AG10803 (cell line): ENCODE data around the gene SLC25A41.

Experiments used
- DNase-seq: peaks from one replicate; pipeline ENCODE4 v3.0.0; 2010; ENCODE audit warnings: low read depth
- H3K4me3 ChIP-seq: 2 replicates; pipeline ENCODE4 v1.5.1; 2011; ENCODE audit warnings: mild to moderate bottlenecking, low read length, control low read depth
- CTCF ChIP-seq: conservative IDR thresholded peaks from 2 replicates; pipeline ENCODE4 v1.5.1; 2011; ENCODE audit warnings: mild to moderate bottlenecking, low read length, control low read depth, inconsistent platforms

SLC25A41 gene

GRCh38 chr19:6476896-6477431 is 43.4 kb upstream of the SLC25A41 start:
- TF ChIP-seq CTCF = no peak
- no peak for DNase-seq
- no peak overlapping the region for H3K4me3 ChIP-seq

GRCh38 chr19:6476155-6476895 is 42.8 kb upstream of the SLC25A41 start:
- DNase-seq = peak; percentile 12
- H3K4me3 ChIP-seq = no peak overlapping the region

GRCh38 chr19:6475321-6476108 is 42.0 kb upstream of the SLC25A41 start:
- H3K4me3 ChIP-seq = no peak overlapping the region
- no peak for DNase-seq

More at GRCh38 chr19:6476155-6476895, 42.8 kb upstream of the SLC25A41 start:
- no peak for TF ChIP-seq CTCF

GRCh38 chr19:6473647-6474046 is 40.1 kb upstream of the SLC25A41 start:
- TF ChIP-seq CTCF = no peak
- DNase-seq = no peak

More at GRCh38 chr19:6475321-6476108, 42.0 kb upstream of the SLC25A41 start:
- no peak for TF ChIP-seq CTCF

GRCh38 chr19:6472713-6473112 is 39.1 kb upstream of the SLC25A41 start:
- H3K4me3 ChIP-seq = no peak overlapping the region
- no peak for TF ChIP-seq CTCF
- no peak for DNase-seq

More at GRCh38 chr19:6473647-6474046, 40.1 kb upstream of the SLC25A41 start:
- H3K4me3 ChIP-seq = no peak overlapping the region

- DNase-seq = no peak
- H3K4me3 ChIP-seq = no peak overlapping the region
- no peak for TF ChIP-seq CTCF
Observed at GRCh38 chr19:6471076-6471475, 37.5 kb upstream of the SLC25A41 start.
